GM23338 (cell line): ENCODE data around the gene LY86. TPM values are rescaled to one million over a fixed set of nuclear protein-coding genes. Genes with fewer than 3 reads are reported as not detected.

Experiments used
- ATAC-seq: fragments of 200-7000 bp; cut with Tn5 transposase; 3 replicates; pipeline ENCODE4 v1.9.1; 2020
- DNase-seq: peaks from one replicate; pipeline ENCODE4 v3.0.0-alpha.2; 2015; ENCODE audit warnings: low spot score
- H2AFZ ChIP-seq: fragments of 200-600 bp; sonication (generic); 2 replicates; pipeline ENCODE4 v1.8.0; 2016; ENCODE audit warnings: antibody characterized with exemption, mild to moderate bottlenecking, moderate library complexity
- H3F3A ChIP-seq: fragments of 200-600 bp; sonication (generic); replicated peaks from 2 replicates; pipeline ENCODE4 v1.8.0; 2017; ENCODE audit warnings: antibody characterized with exemption, mixed run types, low read depth
- H3K27ac ChIP-seq: fragments of 200-600 bp; sonication (generic); 2 replicates; pipeline ENCODE4 v1.6.1; 2016; ENCODE audit warnings: low read depth
- H3K27me3 ChIP-seq: fragments of 200-600 bp; sonication (generic); 2 replicates; pipeline ENCODE4 v1.8.0; 2016; ENCODE audit warnings: mild to moderate bottlenecking, mixed run types, moderate library complexity; ENCODE audit not compliant: insufficient read depth
- H3K36me3 ChIP-seq: fragments of 200-600 bp; sonication (generic); 2 replicates; pipeline ENCODE4 v1.8.0; 2016; ENCODE audit warnings: mild to moderate bottlenecking; ENCODE audit not compliant: insufficient read depth
- H3K4me1 ChIP-seq: fragments of 200-600 bp; sonication (generic); 2 replicates; pipeline ENCODE4 v1.8.0; 2016; ENCODE audit warnings: mild to moderate bottlenecking, moderate library complexity; ENCODE audit not compliant: insufficient read depth
- H3K4me2 ChIP-seq: fragments of 200-600 bp; sonication (generic); 2 replicates; pipeline ENCODE4 v1.7.1; 2017; ENCODE audit warnings: mixed run types
- H3K4me3 ChIP-seq: fragments of 200-600 bp; sonication (generic); 2 replicates; pipeline ENCODE4 v1.6.1; 2016; ENCODE audit warnings: mixed run types
- H3K79me2 ChIP-seq: fragments of 200-600 bp; sonication (generic); replicated peaks from 2 replicates; pipeline ENCODE4 v1.8.0; 2017; ENCODE audit warnings: mild to moderate bottlenecking; ENCODE audit not compliant: insufficient read depth
- H3K9me2 ChIP-seq: fragments of 200-600 bp; sonication (generic); 2 replicates; pipeline ENCODE4 v1.8.0; 2017; ENCODE audit not compliant: insufficient read depth
- H4K20me1 ChIP-seq: fragments of 200-600 bp; sonication (generic); replicated peaks from 2 replicates; pipeline ENCODE4 v1.8.0; 2017; ENCODE audit warnings: mild to moderate bottlenecking; ENCODE audit not compliant: insufficient read depth
- H3K27ac Mint-ChIP-seq: 2 replicates; pipeline ENCODE4 v1.8.0; 2020; ENCODE audit warnings: inconsistent platforms, mild to moderate bottlenecking, moderate library complexity, mixed read lengths
- H3K27me3 Mint-ChIP-seq: 3 replicates; pipeline ENCODE4 v1.8.0; 2022; ENCODE audit warnings: low read depth, mild to moderate bottlenecking, moderate library complexity, mixed read lengths, inconsistent platforms; ENCODE audit not compliant: insufficient read depth, poor library complexity
- H3K36me3 Mint-ChIP-seq: 3 replicates; pipeline ENCODE4 v1.8.0; 2021; ENCODE audit warnings: low read depth, mild to moderate bottlenecking, inconsistent platforms, moderate library complexity, mixed read lengths
- H3K4me1 Mint-ChIP-seq: 3 replicates; pipeline ENCODE4 v1.8.0; 2020; ENCODE audit warnings: mild to moderate bottlenecking, inconsistent platforms, mixed read lengths
- H3K4me3 Mint-ChIP-seq: 3 replicates; pipeline ENCODE4 v1.8.0; 2021; ENCODE audit warnings: moderate library complexity, mild to moderate bottlenecking, inconsistent platforms, mixed read lengths
- H3K9me3 Mint-ChIP-seq: 3 replicates; pipeline ENCODE4 v1.8.0; 2020; ENCODE audit warnings: moderate library complexity, mild to moderate bottlenecking, inconsistent platforms, mixed read lengths
- CREB1 ChIP-seq: fragments of 250-450 bp; sonication (Bioruptor Pico); IDR thresholded peaks from 2 replicates; pipeline ENCODE4 v1.5.0; 2020; ENCODE audit warnings: low read depth, mild to moderate bottlenecking, moderate library complexity
- EZH2phosphoT487 ChIP-seq: fragments of 200-600 bp; sonication (generic); IDR thresholded peaks from one replicate; pipeline ENCODE4 v1.8.1; 2018; ENCODE audit warnings: antibody characterized with exemption; ENCODE audit not compliant: unreplicated experiment
- JUNB ChIP-seq: IDR thresholded peaks from one replicate; pipeline ENCODE4 v1.6.1; 2016; ENCODE audit warnings: antibody characterized with exemption; ENCODE audit not compliant: unreplicated experiment
- NANOG ChIP-seq: IDR thresholded peaks from 2 replicates; pipeline ENCODE4 v1.6.1; 2016; ENCODE audit warnings: antibody characterized with exemption, borderline replicate concordance
- REST ChIP-seq: IDR thresholded peaks from one replicate; pipeline ENCODE4 v1.6.1; 2018; ENCODE audit warnings: antibody characterized with exemption; ENCODE audit not compliant: unreplicated experiment
- ZNF114 ChIP-seq: fragments of 250-450 bp; sonication (Bioruptor Pico); IDR thresholded peaks from 2 replicates; pipeline ENCODE4 v1.5.0; 2020; ENCODE audit warnings: mild to moderate bottlenecking, moderate library complexity
- polyA plus RNA-seq: library from polyadenylated mRNA; unstranded; fragments of >200 nt; fragmentation: Nextera tagmentation; extraction: Ambion mirVana; gene quantifications from 2 replicates; pipeline ENCODE4 v1.2.1, GENCODE V29; 2016
- total RNA-seq: library from RNA; depleted of rRNA; stranded (reverse); fragments of >200 nt; shearing (Covaris generic); gene quantifications from 2 replicates; pipeline ENCODE4 v1.2.3, GENCODE V29; 2014

Gene LY86
- total and polyA plus RNA-seq, 2 experiments from 2014 or later, result 0.29 TPM; not detected in 1

GRCh38 chr6:6586167-6586566 lies 2.4 kb upstream of the LY86 start:
- Histone ChIP-seq H3K27me3 (no peaks in the 10 kb centered on the region), H3K4me3 (no peak overlapping the region), H2AFZ (no peak overlapping the region), H3K79me2 (no peaks in the 10 kb centered on the region), H3K4me2 (no peak overlapping the region), H4K20me1 (no peaks in the 10 kb centered on the region), H3K9me2 (peaks cover 6% of the 10 kb centered on the region; the same call in 1 of the 2 replicates), H3K4me1 (no peaks in the 10 kb centered on the region), H3F3A (no peaks in the 10 kb centered on the region), H3K27ac (no peak overlapping the region), H3K36me3 (no peaks in the 10 kb centered on the region)
- Mint-ChIP-seq H3K9me3 (peaks cover 11% of the 10 kb centered on the region; the same call in 2 of the 3 replicates), H3K4me3 (no peak overlapping the region), H3K4me1 (peaks cover 5% of the 10 kb centered on the region; the same call in 2 of the 3 replicates), H3K36me3 (peaks cover 5% of the 10 kb centered on the region; the same call in 1 of the 3 replicates), H3K27ac (no peak overlapping the region), H3K27me3 (peaks cover 2% of the 10 kb centered on the region)
- ATAC-seq (no peak), DNase-seq (no peak)
- no peak for TF ChIP-seq CREB1 (CRISPR knock-in tag)
- TF ChIP-seq NANOG, result no peak
- no peak for TF ChIP-seq EZH2phosphoT487

DNA sequence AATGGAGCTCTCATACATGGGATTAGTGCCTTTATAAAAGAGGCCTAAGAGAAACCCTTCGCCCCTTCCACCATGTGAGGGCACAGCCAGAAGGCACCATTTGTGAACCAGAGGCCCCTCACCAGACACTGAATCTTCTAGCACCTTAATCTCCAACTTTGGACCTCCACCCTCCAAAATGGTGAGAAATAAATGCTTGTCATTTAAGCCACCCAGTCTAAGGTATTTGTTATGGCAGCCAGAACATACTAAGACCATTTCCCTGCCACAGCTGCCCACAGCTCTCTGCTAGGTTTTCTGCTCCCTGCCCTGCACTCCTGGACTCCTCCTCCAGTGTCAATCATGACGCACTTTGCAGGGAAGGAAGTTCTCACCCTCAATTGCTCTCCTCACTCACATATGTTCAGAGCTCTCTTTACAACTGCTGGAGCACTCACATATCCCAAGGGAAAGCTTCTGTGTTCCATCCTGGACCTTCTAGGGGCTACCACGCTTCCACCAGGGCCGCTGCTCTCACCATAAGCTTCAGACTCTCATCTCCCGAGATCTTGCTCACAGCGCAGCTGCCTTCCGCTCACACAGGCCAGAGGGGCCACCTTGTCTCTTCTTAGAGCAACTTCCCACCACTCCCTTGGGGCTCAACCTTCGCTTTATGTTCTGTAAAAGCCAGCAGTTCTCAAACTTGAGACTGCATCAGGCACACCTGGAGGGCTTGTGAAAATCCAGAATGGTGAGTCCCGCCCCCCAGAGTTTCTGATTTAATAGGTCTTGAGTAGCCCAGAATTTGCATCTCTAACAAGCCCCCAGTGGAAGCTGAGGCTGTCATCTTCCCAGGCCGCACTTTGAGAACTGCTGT lies 1.6 kb upstream of the LY86 start:
- Histone ChIP-seq H3K36me3 (no peaks in the 10 kb centered on the region), H3F3A (no peaks in the 10 kb centered on the region), H3K79me2 (no peaks in the 10 kb centered on the region), H3K27me3 (no peaks in the 10 kb centered on the region), H4K20me1 (no peaks in the 10 kb centered on the region), H3K4me2 (no peak overlapping the region), H2AFZ (peak overlapping the region; percentile 83), H3K9me2 (peaks cover 7% of the 10 kb centered on the region; the same call in 1 of the 2 replicates), H3K27ac (no peak overlapping the region), H3K4me3 (no peak overlapping the region), H3K4me1 (no peaks in the 10 kb centered on the region)
- Mint-ChIP-seq H3K27ac (no peak overlapping the region), H3K9me3 (peaks cover 11% of the 10 kb centered on the region; the same call in 2 of the 3 replicates), H3K36me3 (peaks cover 5% of the 10 kb centered on the region; the same call in 1 of the 3 replicates), H3K4me1 (peaks cover 11% of the 10 kb centered on the region), H3K27me3 (peaks cover 4% of the 10 kb centered on the region), H3K4me3 (no peak overlapping the region)
- TF ChIP-seq JUNB, result no peak
- ATAC-seq (no peak), DNase-seq (no peak)

- DNase-seq (no peak), ATAC-seq (no peak)
- Histone ChIP-seq H2AFZ (no peak overlapping the region), H3F3A (no peaks in the 10 kb centered on the region), H3K4me2 (no peak overlapping the region), H4K20me1 (no peaks in the 10 kb centered on the region), H3K27ac (no peak overlapping the region), H3K4me1 (no peaks in the 10 kb centered on the region), H3K9me2 (peaks cover 7% of the 10 kb centered on the region; the same call in 1 of the 2 replicates), H3K36me3 (no peaks in the 10 kb centered on the region), H3K27me3 (no peaks in the 10 kb centered on the region), H3K4me3 (no peak overlapping the region), H3K79me2 (no peaks in the 10 kb centered on the region)
- Mint-ChIP-seq H3K4me1 (peaks cover 11% of the 10 kb centered on the region), H3K27ac (no peak overlapping the region), H3K9me3 (peaks cover 11% of the 10 kb centered on the region; the same call in 2 of the 3 replicates), H3K36me3 (peaks cover 5% of the 10 kb centered on the region; the same call in 1 of the 3 replicates), H3K4me3 (no peak overlapping the region), H3K27me3 (peaks cover 4% of the 10 kb centered on the region)
- no peak for TF ChIP-seq NANOG
- TF ChIP-seq CREB1 (CRISPR knock-in tag), result no peak
- no peak for TF ChIP-seq REST
- no peak for TF ChIP-seq JUNB
- no peak for TF ChIP-seq ZNF114
These were observed 840 bp upstream of the LY86 start for GRCh38 chr6:6587696-6588063.
